Left cardiac atrium (tissue), 4 donors: Measurements from ENCODE around the gene TJP3. TPM values are rescaled to one million over a fixed set of nuclear protein-coding genes. Genes with fewer than 3 reads are reported as not detected.

ENCODE experiments used
- ATAC-seq, 2 donors: fragments of 200-7000 bp; cut with Tn5 transposase; one replicate each; pipeline ENCODE4 v1.9.1; 2020; ENCODE audit warnings: mild to moderate bottlenecking in 2 of 2, moderate library complexity in 2 of 2
- DNase-seq: peaks from one replicate; pipeline ENCODE4 v3.0.0-alpha.2; 2020
- intact Hi-C, 2 donors: fragments of 100-400 bp; cut with DNase I; formaldehyde crosslinking; loops; one replicate each; pipeline versions ENCODE4 v1.14.1 to v1.15.1; 2022 to 2023
- total RNA-seq, 2 donors: library from RNA; stranded (reverse); fragmentation: NEBNext Ultra II Directional; extraction: Animal tissue kit (Norgen Biotek cat#: 25700); gene quantifications; one replicate each; pipeline ENCODE4 v1.2.1, GENCODE V29; 2021
- donor health status: DM: no; HTN: yes; CAD: no.
- donor health status: DM: no; HTN: yes; CAD: no; lungs with severe emphysema.
- donor health status: DM: yes; HTN: yes; CAD: no.
- donor health status: Dilated cardiomyopathy.

TJP3 gene
- total RNA-seq, 2 donors from 2014 or later, result 0.32 TPM; not detected in 1

- ATAC-seq (no peak), DNase-seq (no peak)
Measured at GRCh38 chr19:3684054-3684816, 23.9 kb upstream of the TJP3 start.

DNA sequence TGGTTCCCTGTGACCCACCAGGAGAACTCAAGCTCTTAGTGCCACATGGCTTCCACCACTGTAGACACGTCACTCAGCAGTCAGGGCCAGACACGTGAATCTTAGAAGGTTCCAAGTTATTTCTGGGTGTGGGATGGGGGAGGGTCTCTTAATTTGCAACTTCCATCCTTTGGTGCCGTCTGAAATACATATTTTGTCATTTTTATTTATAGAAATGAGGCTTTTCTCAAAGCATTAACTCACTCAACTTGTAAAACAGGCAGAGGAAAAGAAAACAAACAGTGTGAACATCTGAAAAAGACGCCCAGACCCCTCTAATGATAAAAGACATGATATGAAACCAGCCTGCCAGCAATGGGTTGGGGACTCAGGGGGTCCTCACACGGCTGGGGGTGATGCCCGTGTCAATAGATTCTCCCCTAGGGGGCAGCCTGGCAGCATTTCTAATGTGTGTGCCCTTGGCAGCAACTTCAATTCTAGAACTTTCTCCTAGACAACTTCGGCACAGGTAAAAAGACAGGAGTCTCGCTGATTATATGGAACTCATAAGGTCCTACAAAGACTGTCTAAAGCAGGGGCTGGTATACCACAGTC, 23.3 kb upstream of the TJP3 start:
- ATAC-seq (no peak), DNase-seq (no peak)
- intact Hi-C loops, result no loop called here

More at GRCh38 chr19:3684054-3684816, 23.9 kb upstream of the TJP3 start:
- intact Hi-C loops, result no loop called here

GRCh38 chr19:3687393-3687773, 20.8 kb upstream of the TJP3 start:
- DNase-seq, result no peak
- ATAC-seq, result no peak
- intact Hi-C loops, result no loop called here

- ATAC-seq, result peak; percentile 7 to 35
- intact Hi-C loops, result no loop called here
- DNase-seq, result no peak
Measured at GRCh38 chr19:3687774-3688706, 20.1 kb upstream of the TJP3 start.

DNA sequence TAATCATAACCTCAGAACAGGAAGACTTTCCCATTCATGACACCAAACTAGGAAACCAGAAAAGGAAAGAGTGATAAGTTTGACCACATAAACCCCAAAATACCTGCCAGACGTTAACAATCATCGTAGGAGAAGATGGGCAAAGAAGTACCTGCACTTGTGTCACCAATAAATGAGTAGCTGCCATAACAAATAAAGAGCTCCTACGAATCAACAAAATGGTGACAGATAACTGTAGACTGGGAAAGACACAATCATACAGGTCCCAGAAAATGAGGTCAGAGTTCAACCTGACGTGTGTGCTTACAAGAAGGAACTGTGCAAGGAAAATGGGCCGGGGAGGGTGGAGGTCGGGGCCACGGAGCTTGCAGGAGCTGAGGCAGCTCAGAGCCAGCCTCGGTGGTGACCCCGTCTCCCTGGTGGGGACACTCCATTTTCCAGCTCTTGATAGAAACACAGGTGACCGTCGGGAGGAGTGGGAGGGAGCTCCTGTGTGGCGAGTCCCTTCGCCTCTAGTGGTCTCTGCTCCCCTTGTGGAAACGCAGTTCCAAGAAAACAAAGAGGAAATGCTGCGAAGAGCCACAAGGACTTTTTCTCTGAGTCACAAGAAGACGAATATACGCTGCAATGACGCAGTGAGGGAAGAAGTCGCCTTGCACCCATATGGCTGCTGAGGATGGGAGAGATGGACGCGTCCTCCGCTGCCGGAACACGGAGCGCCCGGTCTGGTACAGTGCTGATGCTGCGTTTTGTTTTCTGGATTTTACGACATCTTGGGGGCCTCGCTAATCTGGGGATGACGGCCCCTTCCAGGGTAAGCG, 17.4 kb upstream of the TJP3 start:
- DNase-seq, result no peak
- no peak for ATAC-seq
- intact Hi-C loops, result no loop called here

DNA sequence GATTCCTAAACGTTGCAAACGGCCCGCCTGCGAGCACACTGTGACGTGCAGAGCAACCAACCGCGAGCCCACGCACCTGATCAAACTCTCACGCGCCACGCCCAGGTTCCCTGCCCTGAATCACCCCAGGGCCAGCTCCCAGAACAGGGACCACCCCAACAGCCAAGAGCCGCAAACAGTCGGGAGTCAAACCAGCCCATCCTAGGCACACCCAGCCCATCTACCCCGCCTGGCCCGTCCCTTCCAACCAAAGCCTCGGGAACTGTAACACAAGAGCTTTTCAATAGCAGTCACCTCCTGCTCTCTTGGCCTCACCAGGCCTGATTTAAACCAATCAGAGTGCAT, 16.8 kb upstream of the TJP3 start:
- intact Hi-C loops, result no loop called here
- ATAC-seq, result no peak
- no peak for DNase-seq

- no peak for DNase-seq
- intact Hi-C loops, result no loop called here
- no peak for ATAC-seq
Measured at GRCh38 chr19:3691726-3692125, 16.5 kb upstream of the TJP3 start.

GRCh38 chr19:3692141-3693024, 15.8 kb upstream of the TJP3 start:
- intact Hi-C loops, result no loop called here
- ATAC-seq, result peak in 1 of 2 donors; percentile 29
- no peak for DNase-seq

DNA sequence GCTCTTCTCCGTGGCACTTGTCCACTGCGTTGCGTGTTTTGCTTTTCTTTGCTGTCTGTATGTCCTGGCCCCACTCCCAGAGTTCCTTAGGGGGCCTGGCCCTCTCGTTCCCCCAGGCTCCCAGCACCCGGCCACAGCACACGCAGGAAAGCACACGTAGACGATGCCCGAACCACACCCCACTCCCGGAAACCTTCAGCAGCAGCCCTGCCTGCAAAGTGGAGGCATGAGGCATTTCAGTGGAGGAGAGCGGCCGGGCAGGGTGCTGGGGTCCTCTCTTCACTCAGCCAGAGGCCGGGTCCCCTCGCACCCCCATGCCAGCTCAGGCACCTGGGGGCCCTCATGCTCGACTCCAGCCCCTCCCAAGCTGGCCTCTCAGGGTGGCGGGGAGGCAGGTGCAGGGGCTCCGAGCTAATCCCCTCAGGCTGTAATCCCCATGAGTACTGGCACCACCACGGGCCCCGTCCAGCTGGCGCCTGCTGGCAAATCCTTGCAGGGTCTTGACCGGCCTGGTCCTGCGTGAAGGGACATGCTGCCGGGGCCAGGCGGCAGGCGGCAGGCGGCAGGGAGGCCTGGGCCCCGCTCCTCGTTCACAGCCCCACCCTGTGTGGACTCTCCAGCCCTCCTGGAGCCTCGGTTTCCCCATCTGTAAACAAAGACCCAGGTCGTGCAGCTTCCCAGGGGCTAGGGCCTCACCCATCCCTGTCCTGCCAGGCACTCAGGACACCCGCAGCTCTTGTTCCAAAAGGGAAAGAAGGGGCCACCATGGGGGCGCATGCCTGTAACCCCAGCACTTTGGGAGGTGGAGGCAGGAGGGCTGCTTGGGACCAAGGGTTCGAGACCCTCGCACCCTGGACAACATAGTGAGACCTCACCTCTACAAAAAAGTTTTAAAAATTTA, 14.9 kb upstream of the TJP3 start:
- ATAC-seq, result no peak
- peak; percentile 38 for DNase-seq
- intact Hi-C loops, result no loop called here

DNA sequence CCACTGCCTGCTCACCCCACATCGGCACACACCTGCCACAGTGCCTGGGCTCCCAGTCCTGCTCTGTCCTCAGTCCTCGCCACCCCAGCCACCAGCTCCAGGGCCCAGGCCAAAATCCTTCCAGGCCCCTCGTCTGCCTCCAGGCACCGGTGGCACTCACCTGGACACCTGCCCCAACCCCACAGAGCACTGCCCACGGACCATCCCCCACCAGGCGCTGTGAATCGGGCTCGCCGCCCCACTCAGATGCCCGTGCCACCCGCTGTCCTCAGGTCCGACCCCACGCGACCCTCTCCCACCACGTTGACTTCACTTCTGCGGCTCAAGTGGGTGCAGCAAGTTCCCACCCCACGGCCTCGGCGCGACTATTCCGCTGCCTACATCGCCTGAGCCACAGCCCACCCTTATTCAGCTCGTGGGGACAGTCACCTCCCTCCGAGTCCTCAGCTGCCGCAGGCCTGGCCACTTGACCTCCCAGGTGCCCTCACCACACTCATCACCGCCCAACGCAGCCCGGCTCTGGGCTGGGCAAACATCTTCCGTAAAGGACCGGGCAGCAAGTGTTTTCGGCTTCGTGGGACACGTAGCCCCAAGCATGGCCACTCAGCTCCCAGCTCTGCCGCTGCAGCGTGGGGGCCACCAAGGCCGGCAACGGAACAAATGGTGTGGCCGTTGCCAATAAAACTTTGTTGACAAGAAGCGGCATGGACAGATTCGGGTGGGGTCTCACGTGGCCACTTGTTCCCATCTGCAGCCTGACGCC, 13.6 kb upstream of the TJP3 start:
- intact Hi-C loops, result no loop called here
- DNase-seq, result no peak
- ATAC-seq, result no peak

DNA sequence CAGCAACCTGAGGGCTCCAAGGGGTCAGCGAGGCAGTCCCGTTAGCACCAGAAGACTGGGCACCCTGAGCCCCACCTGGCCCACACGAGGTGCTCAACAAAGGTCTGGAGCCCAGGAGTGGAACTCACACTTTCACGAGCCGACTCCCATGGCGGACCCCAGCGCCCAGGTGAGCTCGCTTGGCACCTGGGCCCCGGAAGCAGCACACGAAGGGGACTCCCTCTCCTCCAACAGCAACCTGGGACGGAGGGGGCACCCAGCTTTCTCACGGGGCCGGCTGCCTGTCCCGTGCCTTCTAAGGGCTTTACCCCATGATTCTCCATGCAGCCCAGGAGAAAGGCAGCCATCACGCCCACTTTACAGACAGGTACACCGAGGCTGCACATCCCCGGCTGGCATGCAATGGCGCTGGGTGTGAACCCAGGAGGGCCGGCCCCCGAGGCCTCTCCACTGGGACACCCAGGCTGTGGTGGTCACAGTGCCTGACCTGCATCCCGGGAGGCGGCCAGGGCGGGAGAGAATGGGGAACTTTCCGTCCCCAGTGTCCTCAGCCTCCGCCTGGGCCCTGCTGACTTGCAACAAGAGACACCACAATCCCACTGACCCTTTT, 13.0 kb upstream of the TJP3 start:
- no peak for DNase-seq
- ATAC-seq, result no peak
- intact Hi-C loops, result no loop called here

DNA sequence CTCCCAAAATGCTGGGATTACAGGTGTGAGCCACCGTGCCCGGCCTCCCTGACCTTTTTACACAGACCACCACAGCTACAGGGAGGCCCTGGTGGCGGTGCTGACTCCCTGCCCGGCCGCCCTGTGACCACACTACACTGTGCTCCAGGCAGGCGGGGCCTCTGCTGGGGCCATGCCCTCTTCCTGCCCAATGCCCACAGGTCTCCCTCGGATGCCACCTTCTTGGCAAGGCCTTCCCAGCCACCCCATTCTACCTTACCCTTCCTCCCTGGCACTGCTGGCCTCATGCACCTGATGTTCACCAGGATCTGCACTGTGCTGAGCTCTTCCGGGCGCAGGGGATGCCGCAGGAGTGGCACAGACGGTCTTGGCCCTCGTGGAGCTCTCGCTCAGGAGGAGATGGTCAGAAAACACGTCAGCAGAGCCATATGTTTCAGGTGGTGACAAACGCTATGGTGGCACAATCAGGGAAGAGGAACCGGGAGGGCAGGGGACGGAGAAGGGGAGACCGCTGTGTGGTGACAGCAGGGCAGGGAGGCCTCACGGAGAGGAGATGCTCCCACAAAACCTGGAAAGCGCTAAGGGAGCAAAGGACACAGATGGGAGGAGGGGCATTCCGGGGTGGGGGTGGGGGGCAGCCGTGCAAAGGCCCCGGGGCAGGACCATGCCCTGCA, 12.1 kb upstream of the TJP3 start:
- intact Hi-C loops, result no loop called here
- no peak for ATAC-seq
- no peak for DNase-seq

- ATAC-seq (no peak), DNase-seq (no peak)
- intact Hi-C loops, result no loop called here
Measured at GRCh38 chr19:3696660-3696995, 11.6 kb upstream of the TJP3 start.

DNA sequence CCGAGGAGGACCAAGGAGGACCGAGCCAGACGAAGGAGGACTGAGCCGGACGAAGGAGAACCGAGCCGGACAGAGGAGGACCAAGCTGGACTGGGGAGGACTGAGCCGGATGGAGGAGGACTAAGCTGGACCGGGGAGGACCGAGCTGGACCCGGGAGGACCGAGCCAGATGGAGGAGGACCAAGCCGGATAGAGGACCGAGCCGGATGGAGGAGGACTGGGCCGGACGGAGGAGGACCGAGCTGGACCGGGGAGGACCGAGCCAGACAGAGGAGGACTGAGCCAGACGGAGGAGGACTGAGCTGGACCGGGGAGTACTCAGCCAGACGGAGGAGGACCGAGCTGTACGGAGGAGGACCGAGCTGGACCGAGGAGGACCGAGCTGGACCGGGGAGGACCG, 11.1 kb upstream of the TJP3 start:
- ATAC-seq (no peak), DNase-seq (no peak)
- intact Hi-C loops, result no loop called here

DNA sequence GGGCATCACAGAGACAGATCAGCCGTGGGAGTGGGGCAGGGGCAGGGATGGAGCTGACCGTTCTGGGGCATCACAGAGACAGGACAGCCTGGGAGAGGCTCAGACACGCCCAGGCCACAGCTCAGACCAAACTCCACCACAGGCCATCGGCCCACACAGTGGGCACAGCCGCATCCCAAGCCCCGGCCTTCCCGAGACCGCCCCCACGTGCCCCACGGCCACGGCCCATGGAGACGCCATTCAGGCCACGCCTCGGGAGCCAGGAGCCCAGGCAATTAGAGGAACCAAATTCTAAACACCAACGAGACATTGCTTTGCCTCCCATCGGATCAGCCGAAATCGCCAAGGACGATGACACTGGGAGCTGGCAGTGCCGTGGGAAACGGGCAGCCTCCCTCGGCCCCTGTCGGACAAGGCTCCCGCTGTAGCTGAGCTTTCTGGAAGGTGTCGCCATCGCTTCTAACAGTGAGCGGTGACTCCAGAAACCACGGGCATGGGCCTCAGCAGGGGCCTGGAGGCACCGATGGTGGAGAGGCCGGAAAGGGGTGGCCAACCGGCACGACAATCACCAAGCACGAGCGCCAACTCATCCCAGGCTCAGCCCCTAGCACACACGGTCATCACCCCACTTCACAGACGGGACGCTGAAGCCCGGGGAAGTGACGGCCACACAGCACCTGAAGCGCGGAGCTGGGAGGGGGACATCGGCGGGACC, 10.4 kb upstream of the TJP3 start:
- DNase-seq (no peak), ATAC-seq (no peak)
- intact Hi-C loops, result no loop called here
